SHP77 treated with DMSO at 0.1 percent for 48 hours (cell line): ENCODE results near the gene NDUFA5.

ENCODE experiments used
- DNase-seq: peaks from one replicate; lab custom pipeline; 2025; lab: John Stamatoyannopoulos, UW

The NDUFA5 gene

GRCh38 chr7:123502201-123502600, 55.4 kb downstream of the NDUFA5 start:
- DNase-seq = no peak

- DNase-seq = no peak
Measured at GRCh38 chr7:123500878-123501489, 56.6 kb downstream of the NDUFA5 start.

GRCh38 chr7:123499211-123499970, 58.2 kb downstream of the NDUFA5 start:
- no peak for DNase-seq

- no peak for DNase-seq
Measured at GRCh38 chr7:123498601-123499000, 59.0 kb downstream of the NDUFA5 start.

- DNase-seq = no peak
Measured at GRCh38 chr7:123498031-123498430, 59.6 kb downstream of the NDUFA5 start.

- peak; percentile 11 for DNase-seq
Measured at GRCh38 chr7:123494193-123494796, 63.3 kb downstream of the NDUFA5 start.

- DNase-seq = no peak
Measured at GRCh38 chr7:123492485-123492884, 65.1 kb downstream of the NDUFA5 start.
